ENCODE data around the gene COX6A2. TPM values are rescaled to one million over a fixed set of nuclear protein-coding genes. Genes with fewer than 3 reads are reported as not detected.

COX6A2 gene
- total RNA-seq, 1 donor from 2014 or later, result 3.1 TPM

DNA sequence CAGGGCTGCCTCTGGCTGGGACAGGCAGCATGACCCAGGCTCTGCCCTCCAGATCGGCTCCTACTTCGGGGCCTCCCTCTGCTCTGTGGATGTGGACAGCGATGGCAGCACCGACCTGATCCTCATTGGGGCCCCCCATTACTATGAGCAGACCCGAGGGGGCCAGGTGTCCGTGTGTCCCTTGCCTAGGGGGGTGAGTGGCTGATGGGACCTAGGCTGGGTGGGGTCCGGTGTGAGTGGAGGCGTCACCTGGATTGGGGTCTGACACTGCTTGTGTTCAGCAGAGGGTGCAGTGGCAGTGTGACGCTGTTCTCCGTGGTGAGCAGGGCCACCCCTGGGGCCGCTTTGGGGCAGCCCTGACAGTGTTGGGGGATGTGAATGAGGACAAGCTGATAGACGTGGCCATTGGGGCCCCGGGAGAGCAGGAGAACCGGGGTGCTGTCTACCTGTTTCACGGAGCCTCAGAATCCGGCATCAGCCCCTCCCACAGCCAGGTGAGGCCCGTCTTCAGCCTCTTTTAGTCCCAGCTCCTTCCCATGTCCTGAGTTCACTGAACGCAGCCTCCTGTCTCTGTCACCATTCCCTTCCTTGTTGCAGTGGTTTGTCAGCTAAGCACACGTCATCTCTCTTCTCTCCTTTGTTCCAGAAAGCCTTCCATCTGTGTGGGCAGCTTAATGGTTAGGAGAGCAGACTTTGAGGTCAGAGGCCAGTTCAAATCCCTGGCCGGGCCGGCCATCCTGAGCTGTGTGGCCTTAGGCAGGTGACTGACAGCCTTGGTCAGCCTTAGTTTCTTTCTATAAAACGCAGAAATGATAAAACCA lies 16.9 kb downstream of the COX6A2 start:
- ATAC-seq (no peak), DNase-seq (ENCODE audit: low spot score) (no peak)

- no peak for ATAC-seq
- no peak for DNase-seq (ENCODE audit: low spot score)
Observed at GRCh38 chr16:31410082-31410481, 18.1 kb downstream of the COX6A2 start.

- no peak for ATAC-seq
- DNase-seq (ENCODE audit: low spot score), result no peak
Observed at GRCh38 chr16:31409433-31409832, 18.7 kb downstream of the COX6A2 start.

- no peak for DNase-seq (ENCODE audit: low spot score)
- no peak for ATAC-seq
Observed at GRCh38 chr16:31407406-31407805, 20.8 kb downstream of the COX6A2 start.

DNA sequence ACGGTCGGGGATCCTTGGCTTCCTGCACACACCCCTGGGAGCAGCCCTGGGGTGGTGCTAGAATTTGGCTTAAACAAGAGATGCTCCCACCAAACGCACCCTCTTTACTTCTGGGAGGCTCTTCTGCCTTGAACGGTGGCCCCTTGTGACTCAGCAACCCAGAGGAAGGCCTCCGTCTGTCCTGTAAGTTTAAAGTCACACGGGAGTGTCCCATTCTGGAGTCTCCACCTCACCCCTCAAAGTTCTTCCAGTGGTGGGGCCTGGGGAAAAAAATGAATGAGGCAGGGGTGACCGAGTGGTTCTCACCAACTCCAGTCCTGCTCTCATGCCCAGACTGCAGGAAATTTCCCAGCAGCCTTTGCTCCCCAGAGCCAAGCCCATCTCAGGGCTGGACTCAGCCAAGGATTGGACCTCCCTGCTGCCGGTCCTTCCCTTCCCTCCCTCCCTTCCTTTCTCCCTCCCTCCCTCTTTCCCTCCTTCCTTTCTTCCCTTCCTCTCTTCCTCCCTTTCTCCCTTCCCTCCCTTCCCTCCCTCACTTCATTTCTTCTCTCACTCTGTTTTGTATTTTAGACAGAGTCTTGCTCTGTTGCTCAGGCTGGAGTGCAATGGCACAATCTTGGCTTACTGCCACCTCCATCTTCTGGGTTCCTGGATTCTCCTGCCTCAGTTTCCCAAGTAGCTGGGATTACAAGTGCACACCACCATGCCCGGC lies 23.7 kb downstream of the COX6A2 start:
- DNase-seq (ENCODE audit: low spot score) (no peak), ATAC-seq (no peak)

DNA sequence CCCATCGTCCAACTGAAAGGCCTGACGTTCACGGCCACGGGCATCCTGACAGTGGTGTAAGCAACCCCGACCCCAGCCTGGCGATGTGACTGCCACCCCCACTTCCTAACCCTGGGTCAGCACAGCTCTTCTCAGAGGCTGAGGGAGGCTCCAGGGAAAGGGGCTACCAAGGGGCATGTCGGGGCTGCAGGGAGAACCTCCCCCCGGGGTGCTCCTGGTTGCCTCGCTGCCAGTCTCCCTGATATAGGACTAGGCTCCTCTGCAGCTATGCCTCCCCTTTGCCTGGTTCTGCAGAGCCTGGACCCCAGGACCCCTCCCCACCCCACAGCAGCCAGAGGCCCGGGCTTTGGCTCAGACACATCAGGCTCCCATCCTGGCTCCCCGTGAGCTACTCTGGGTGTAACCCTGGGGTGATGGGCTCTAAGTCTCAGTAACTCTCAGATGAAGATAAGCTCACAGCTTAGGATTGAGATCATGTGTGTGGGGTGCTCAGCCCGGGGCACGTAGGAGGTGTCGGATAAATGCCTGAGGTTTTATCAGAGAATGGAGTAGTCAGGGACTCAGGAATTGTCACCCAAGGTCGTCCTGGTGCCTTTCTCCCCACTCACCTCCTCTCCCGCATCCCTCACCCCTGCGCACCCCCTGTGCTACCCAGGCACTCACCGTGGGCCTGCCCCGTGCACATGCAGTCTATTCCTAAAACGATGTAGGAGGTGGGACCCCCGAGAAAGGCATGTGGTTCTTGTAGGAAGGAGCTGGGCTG lies 24.4 kb downstream of the COX6A2 start:
- ATAC-seq (no peak), DNase-seq (ENCODE audit: low spot score) (no peak)

DNA sequence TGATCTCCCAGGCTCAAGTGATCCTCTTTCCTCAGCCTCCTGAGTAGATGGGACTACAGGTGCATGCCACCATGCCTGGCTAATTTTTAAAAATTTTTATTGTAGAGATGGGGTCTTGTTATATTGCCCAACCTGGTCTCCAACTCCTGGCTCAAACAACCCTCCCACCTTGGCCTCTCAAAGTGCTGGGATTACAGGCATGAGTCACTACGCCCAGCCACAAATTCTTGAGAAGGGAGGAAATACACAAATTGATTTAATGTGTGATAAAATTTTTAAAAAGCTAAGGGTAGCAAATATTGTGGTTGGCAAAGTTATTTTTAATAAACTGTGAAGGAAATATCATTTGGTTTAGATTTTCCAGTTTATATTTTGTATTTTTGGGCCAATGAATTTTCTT lies 25.5 kb downstream of the COX6A2 start:
- ATAC-seq (no peak), DNase-seq (ENCODE audit: low spot score) (no peak)

DNA sequence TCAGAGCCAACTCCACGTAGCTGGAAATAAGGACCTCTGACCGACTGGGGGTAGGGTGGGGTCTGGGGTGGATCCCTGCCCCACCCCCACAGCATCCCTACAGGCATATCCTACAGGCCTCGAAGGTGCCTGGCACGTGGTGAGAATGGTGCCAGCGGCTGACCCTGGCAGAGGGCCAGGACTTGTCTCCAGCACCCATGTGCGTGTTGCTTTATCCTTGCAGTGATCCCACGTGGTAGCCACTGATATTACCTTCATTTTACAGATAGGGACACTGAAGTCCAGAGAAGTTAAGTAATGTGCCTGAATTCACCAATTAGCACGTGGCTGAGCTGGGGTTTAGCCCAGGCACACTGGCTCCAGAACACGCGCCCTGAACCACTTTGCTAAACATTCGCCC lies 26.7 kb downstream of the COX6A2 start:
- DNase-seq (ENCODE audit: low spot score) (no peak), ATAC-seq (no peak)

- no peak for ATAC-seq
- DNase-seq (ENCODE audit: low spot score), result no peak
Observed at GRCh38 chr16:31400191-31400590, 28.0 kb downstream of the COX6A2 start.

DNA sequence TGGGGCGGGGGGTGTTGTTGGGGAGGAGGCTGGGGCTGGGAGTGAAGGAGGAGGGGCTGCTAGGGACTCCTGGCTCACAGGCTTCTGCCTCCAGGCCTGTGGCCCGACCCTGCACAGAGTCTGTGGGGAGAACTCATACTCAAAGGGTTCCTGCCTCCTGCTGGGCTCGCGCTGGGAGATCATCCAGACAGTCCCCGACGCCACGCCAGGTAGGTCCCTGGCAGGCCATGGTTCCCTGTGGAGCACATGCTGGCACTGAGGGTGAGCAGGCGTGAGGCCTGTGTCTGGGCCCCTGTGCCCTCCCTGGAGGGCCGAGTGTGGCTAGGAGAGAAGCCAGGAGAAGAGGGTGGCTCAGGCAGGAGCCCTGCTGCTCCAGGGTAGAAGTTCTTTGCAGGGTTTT lies 30.5 kb downstream of the COX6A2 start:
- ATAC-seq (no peak), DNase-seq (ENCODE audit: low spot score) (no peak)

- no peak for ATAC-seq
- DNase-seq (ENCODE audit: low spot score), result no peak
Observed at GRCh38 chr16:31397096-31397660, 31.0 kb downstream of the COX6A2 start.

DNA sequence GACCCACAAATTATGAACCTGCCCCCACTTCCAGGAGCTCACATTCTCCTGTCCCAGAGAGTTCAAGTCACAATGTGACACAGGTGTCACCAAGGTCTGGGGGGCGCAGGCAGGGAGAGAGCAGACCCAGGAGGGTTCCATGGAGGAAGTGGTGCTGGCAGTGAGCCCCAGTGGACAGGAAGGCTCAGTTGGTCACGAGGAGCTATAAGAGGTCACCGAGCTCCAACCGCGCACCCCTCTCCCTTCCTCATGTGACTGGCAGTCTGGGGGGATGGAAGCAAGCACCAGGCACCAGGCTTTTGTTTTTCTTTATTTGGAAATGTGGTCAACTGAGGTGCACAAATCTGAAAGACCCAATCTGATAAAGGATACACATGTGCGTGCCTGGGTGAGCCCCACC lies 32.5 kb downstream of the COX6A2 start:
- ATAC-seq (peak; percentile 38), DNase-seq (ENCODE audit: low spot score) (no peak)

GRCh38 chr16:31393056-31393455 lies 35.1 kb downstream of the COX6A2 start, which contains the start of gene ITGAD:
TSS of gene ITGAD (plus strand) at chr16:31393335. CDS start at chr16:31393361, 26 bp downstream.
- no peak for DNase-seq (ENCODE audit: low spot score)
- no peak for ATAC-seq

GRCh38 chr16:31390504-31391041 lies 37.6 kb downstream of the COX6A2 start:
- ATAC-seq (peak; percentile 61), DNase-seq (ENCODE audit: low spot score) (no peak)

- ATAC-seq (no peak), DNase-seq (ENCODE audit: low spot score) (no peak)
Observed at GRCh38 chr16:31388535-31388934, 39.6 kb downstream of the COX6A2 start.

DNA sequence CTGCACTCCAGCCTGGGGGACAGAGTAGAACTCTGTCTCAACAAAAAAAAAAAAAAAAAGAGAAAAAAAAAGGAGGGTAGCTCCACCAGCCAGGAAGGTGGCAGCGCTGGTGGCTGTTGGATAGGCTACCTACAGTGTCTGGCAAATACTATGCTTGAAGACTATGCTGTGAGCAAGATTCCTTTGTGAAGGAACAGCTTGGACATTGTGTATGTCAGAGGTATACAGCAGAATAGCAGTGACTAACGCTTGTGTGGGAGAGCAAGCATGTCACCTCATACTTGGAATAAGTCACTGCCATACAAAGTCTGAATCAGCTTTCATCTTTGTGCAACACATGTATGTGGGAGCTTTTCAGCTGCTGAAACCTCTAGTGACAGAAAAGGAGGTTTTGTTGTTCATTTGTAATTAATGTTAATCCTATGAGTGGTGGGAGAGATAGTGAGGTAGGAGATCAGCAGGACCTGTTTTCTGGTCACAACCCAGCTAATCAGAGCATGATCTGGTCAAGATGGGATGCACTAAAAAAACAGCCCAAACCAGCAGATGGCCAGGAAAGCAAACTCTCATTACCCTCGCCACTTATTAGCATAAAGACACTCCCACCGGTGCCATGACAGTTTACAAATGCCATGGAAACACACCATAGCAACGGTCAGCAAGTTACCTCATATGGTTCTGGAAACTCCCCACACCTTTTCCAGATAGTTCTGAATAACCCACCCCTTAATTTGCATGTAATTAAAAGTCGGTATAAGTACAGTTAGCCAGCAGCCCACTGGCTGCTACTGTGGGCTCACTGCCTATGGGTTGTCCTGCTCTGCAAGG lies 41.8 kb downstream of the COX6A2 start:
- DNase-seq (ENCODE audit: low spot score) (no peak), ATAC-seq (peak; percentile 43)

GRCh38 chr16:31385680-31386079 lies 42.5 kb downstream of the COX6A2 start:
- DNase-seq (ENCODE audit: low spot score), result no peak
- peak; percentile 58 for ATAC-seq

DNA sequence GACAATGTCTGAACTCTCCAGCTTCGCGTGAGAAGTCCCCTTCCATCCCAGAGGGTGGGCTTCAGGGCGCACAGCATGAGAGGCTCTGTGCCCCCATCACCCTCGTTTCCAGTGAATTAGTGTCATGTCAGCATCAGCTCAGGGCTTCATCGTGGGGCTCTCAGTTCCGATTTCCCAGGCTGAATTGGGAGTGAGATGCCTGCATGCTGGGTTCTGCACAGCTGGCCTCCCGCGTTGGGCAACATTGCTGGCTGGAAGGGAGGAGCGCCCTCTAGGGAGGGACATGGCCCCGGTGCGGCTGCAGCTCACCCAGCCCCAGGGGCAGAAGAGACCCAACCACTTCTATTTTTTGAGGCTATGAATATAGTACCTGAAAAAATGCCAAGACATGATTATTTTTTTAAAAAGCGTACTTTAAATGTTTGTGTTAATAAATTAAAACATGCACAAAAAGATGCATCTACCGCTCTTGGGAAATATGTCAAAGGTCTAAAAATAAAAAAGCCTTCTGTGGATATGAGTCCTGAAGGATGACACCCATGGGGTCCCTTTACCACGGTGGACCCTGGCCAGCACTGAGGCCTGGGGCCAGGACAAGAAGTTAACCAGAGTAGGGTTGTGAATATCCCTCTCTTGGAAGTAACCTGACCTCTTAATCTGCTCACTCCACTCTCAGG lies 45.5 kb downstream of the COX6A2 start:
- peak; percentile 83 for ATAC-seq
- peak; percentile 61 for DNase-seq (ENCODE audit: low spot score)

- DNase-seq (ENCODE audit: low spot score), result no peak
- no peak for ATAC-seq
Observed at GRCh38 chr16:31380201-31380600, 48.0 kb downstream of the COX6A2 start.

Data from left lobe of liver (tissue), 2 donors.